ENCODE data around the gene MICAL3. TPM values are rescaled to one million over a fixed set of nuclear protein-coding genes. Genes with fewer than 3 reads are reported as not detected.
A peak's percentile ranks its signal among the peaks of the same experiment; 100 is the strongest.

Gene MICAL3
- total and polyA plus RNA-seq, 7 donors = 9.6 to 94.2 (median 35.0) TPM

GRCh38 chr22:18059991-18060390, 35.6 kb upstream of the MICAL3 start:
- Histone ChIP-seq H3K27me3 (no peaks in the 10 kb centered on the region), H3K4me3 (no peak overlapping the region), H3K27ac (peak overlapping the region in 3 of 4 donors; percentile 83 to 95 (median 88)), H3K9me3 (no peaks in the 10 kb centered on the region), H3K36me3 (no peaks in the 10 kb centered on the region), H3K4me1 (peaks cover 0 to 79% (median 53%) of the 10 kb centered on the region in 4 donors)
- intact Hi-C loops (cut with DNase I) = no loop called here
- no peak for DNase-seq
- WGBS, 2 donors = 86 to 90% methylated on average over 5 of the region's 5 CpGs
- TF ChIP-seq EP300 (IDR thresholded peaks at IDR 0.05) = no peak
- TF ChIP-seq POLR2A (IDR thresholded peaks at IDR 0.05) = no peak
- TF ChIP-seq, protein P1, sequence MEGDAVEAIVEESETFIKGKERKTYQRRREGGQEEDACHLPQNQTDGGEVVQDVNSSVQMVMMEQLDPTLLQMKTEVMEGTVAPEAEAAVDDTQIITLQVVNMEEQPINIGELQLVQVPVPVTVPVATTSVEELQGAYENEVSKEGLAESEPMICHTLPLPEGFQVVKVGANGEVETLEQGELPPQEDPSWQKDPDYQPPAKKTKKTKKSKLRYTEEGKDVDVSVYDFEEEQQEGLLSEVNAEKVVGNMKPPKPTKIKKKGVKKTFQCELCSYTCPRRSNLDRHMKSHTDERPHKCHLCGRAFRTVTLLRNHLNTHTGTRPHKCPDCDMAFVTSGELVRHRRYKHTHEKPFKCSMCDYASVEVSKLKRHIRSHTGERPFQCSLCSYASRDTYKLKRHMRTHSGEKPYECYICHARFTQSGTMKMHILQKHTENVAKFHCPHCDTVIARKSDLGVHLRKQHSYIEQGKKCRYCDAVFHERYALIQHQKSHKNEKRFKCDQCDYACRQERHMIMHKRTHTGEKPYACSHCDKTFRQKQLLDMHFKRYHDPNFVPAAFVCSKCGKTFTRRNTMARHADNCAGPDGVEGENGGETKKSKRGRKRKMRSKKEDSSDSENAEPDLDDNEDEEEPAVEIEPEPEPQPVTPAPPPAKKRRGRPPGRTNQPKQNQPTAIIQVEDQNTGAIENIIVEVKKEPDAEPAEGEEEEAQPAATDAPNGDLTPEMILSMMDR (IDR thresholded peaks at IDR 0.05) = no peak
- no peak for TF ChIP-seq POLR2AphosphoS5 (IDR thresholded peaks at IDR 0.05)

DNA sequence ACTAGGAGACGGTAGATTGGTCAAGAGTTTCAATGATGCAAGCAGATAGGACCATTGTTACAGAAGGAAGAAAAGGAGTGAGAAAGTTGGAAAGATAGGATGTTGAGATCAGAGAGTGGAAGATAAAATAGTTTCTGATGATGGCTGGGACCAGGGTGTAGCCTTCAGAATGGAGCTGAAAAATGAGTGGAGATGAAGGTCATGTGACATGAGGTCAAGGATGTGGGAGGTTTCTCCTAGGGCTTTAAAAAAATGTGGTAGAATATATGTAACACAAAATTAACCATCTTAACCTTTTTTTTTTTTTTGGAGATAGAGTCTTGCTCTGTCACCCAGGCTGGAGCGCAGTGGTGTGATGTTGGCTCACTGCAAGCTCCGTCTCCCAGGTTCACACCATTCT, 35.1 kb upstream of the MICAL3 start:
- intact Hi-C loops (cut with DNase I) = no loop called here
- 96 to 98% methylated on average over 3 of the region's 3 CpGs for WGBS, 2 donors
- H3K27me3 ChIP-seq = no peaks in the 10 kb centered on the region
- DNase-seq = no peak
- no peaks in the 10 kb centered on the region for H3K9me3 ChIP-seq
- no peaks in the 10 kb centered on the region for H3K36me3 ChIP-seq
- peak overlapping the region; percentile 79 to 95 (median 86) for H3K27ac ChIP-seq
- H3K4me1 ChIP-seq = peaks cover 0 to 74% (median 53%) of the 10 kb centered on the region in 4 donors
- TF ChIP-seq POLR2A (IDR thresholded peaks at IDR 0.05) = no peak
- TF ChIP-seq, protein P1 (IDR thresholded peaks at IDR 0.05) = no peak
- H3K4me3 ChIP-seq = no peak overlapping the region

DNA sequence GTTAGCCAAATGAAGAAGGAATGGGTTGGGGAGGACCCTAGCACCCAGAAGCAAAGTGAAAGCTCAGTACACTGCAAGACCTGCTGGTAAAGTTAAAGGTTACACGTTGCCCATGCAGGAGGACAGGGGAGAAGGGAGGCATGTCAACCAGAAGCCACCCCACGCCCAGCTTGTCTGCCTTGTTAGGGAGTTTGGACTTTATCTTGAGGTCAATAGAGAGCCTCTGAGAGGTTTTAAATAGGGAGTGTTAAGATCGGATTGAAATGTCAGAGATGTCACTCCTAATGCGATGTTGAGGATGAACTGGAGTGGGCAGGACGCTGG, 34.7 kb upstream of the MICAL3 start:
- H3K27me3 ChIP-seq = no peaks in the 10 kb centered on the region
- DNase-seq = no peak
- intact Hi-C loops (cut with DNase I) = no loop called here
- 77 to 87% methylated on average over 5 of the region's 5 CpGs for WGBS, 2 donors
- TF ChIP-seq POLR2AphosphoS5 (IDR thresholded peaks at IDR 0.05) (no peak), EP300 (IDR thresholded peaks at IDR 0.05) (no peak), POLR2A (IDR thresholded peaks at IDR 0.05) (no peak)
- TF ChIP-seq, protein P1 (IDR thresholded peaks at IDR 0.05) = no peak
- H3K4me3 ChIP-seq = no peak overlapping the region
- no peaks in the 10 kb centered on the region for H3K9me3 ChIP-seq
- peaks cover 0 to 72% (median 53%) of the 10 kb centered on the region in 4 donors for H3K4me1 ChIP-seq
- H3K36me3 ChIP-seq = no peaks in the 10 kb centered on the region
- peak overlapping the region; percentile 79 to 95 (median 86) for H3K27ac ChIP-seq

GRCh38 chr22:18058371-18059093, 34.2 kb upstream of the MICAL3 start:
- peaks cover 0 to 72% (median 53%) of the 10 kb centered on the region in 4 donors for H3K4me1 ChIP-seq
- no peaks in the 10 kb centered on the region for H3K27me3 ChIP-seq
- TF ChIP-seq POLR2A (IDR thresholded peaks at IDR 0.05) (no peak), EP300 (IDR thresholded peaks at IDR 0.05) (no peak), POLR2AphosphoS5 (IDR thresholded peaks at IDR 0.05) (no peak)
- TF ChIP-seq, protein P1 (IDR thresholded peaks at IDR 0.05) = no peak
- 95 to 96% methylated on average over 7 of the region's 7 CpGs for WGBS, 2 donors
- peak overlapping the region; percentile 79 to 95 (median 86) for H3K27ac ChIP-seq
- H3K36me3 ChIP-seq = no peaks in the 10 kb centered on the region
- H3K9me3 ChIP-seq = no peaks in the 10 kb centered on the region
- intact Hi-C loops (cut with DNase I) = no loop called here
- H3K4me3 ChIP-seq = no peak overlapping the region
- DNase-seq = no peak
